ENCODE data around the gene TULP4. TPM values are rescaled to one million over a fixed set of nuclear protein-coding genes. Genes with fewer than 3 reads are reported as not detected.

Gene TULP4
- total RNA-seq, 1 donor from 2014 or later, result 406 TPM

DNA sequence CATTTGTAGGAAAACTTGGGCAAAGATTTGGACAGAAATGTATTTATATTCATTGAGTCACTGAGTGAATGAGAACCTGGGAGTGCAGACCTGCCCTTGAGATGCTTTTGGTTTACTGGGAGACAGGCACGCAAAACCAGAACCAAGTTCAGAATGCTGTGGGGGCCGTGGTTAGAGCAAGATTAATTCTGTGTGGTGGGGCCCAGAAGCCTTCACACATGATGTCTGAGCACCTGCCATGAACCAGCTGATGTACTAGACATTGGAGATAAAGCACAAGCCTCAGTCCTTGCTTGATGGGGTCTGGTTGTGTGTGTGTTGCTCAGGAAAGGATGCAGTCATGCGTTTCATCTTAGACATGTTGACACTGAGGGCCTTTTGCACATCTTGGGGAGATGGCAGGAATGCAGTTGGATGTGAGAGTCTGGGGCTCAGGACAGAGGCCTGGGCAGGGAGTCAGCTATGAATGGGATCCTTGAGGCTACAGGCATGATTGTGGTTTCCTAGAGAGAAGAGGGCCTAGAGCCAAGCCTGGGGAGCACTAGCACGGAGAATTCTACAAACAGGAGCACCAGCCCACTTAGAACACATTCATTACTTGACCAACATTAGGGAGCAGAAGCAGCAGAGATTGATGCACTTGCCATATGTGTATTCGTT, 133.3 kb downstream of the TULP4 start:
- Mint-ChIP-seq H3K9me3 (ENCODE audit: unreplicated experiment) (peaks cover 4% of the 10 kb centered on the region), H3K4me1 (ENCODE audit: low read depth, unreplicated experiment) (peaks cover 8% of the 10 kb centered on the region), H3K27ac (ENCODE audit: unreplicated experiment) (no peak overlapping the region), H3K27me3 (ENCODE audit: unreplicated experiment) (no peaks in the 10 kb centered on the region), H3K4me3 (ENCODE audit: unreplicated experiment) (no peak overlapping the region), H3K36me3 (ENCODE audit: unreplicated experiment) (peaks cover 4% of the 10 kb centered on the region)
- DNase-seq, result no peak
- TF ChIP-seq, protein P1, sequence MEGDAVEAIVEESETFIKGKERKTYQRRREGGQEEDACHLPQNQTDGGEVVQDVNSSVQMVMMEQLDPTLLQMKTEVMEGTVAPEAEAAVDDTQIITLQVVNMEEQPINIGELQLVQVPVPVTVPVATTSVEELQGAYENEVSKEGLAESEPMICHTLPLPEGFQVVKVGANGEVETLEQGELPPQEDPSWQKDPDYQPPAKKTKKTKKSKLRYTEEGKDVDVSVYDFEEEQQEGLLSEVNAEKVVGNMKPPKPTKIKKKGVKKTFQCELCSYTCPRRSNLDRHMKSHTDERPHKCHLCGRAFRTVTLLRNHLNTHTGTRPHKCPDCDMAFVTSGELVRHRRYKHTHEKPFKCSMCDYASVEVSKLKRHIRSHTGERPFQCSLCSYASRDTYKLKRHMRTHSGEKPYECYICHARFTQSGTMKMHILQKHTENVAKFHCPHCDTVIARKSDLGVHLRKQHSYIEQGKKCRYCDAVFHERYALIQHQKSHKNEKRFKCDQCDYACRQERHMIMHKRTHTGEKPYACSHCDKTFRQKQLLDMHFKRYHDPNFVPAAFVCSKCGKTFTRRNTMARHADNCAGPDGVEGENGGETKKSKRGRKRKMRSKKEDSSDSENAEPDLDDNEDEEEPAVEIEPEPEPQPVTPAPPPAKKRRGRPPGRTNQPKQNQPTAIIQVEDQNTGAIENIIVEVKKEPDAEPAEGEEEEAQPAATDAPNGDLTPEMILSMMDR (IDR thresholded peaks at IDR 0.05; ENCODE audit: partially characterized antibody, unreplicated experiment), result no peak

DNA sequence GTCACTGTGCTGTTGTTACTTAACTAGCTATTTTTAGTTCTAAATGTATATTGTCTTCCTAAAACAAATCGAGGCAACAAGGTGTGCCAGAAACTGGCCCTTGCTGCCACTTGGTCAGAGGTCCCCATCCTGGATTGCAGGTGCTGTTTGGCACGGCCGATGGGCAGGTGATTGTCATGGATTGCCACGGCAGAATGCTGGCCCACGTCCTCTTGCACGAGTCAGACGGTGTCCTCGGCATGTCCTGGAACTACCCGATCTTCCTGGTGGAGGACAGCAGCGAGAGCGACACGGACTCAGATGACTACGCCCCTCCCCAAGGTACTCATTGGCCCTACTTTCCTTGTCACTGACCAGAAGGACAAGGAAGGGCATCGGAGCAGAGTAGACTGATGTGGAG, 136.6 kb downstream of the TULP4 start:
- Mint-ChIP-seq H3K4me3 (ENCODE audit: unreplicated experiment) (no peak overlapping the region), H3K36me3 (ENCODE audit: unreplicated experiment) (no peaks in the 10 kb centered on the region), H3K9me3 (ENCODE audit: unreplicated experiment) (peaks cover 10% of the 10 kb centered on the region), H3K27ac (ENCODE audit: unreplicated experiment) (no peak overlapping the region), H3K27me3 (ENCODE audit: unreplicated experiment) (no peaks in the 10 kb centered on the region), H3K4me1 (ENCODE audit: low read depth, unreplicated experiment) (peaks cover 2% of the 10 kb centered on the region)
- TF ChIP-seq, protein P1 (IDR thresholded peaks at IDR 0.05; ENCODE audit: partially characterized antibody, unreplicated experiment), result no peak
- DNase-seq, result no peak

DNA sequence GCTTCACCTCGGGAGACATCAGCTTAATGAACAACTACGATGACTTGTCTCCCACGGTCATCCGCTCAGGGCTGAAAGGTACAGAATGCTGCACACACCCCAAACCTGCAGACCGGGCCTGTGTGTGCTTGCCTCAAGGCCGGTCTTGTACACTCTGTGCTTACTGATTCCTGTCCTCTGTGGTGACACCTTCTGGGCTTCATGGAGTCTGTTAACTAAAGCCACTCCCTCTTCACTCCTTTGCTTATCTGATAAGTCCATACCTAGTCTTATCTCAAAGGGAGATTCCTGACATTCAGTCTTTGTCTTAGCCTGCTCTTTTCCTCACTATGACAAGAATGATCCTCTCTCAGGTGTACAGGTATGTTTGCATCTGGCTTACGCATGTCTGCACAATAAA, 139.9 kb downstream of the TULP4 start:
- no peak overlapping the region for H3K4me3 Mint-ChIP-seq (ENCODE audit: unreplicated experiment)
- no peaks in the 10 kb centered on the region for H3K36me3 Mint-ChIP-seq (ENCODE audit: unreplicated experiment)
- no peak for DNase-seq
- H3K9me3 Mint-ChIP-seq (ENCODE audit: unreplicated experiment), result peaks cover 11% of the 10 kb centered on the region
- H3K27me3 Mint-ChIP-seq (ENCODE audit: unreplicated experiment), result peaks cover 2% of the 10 kb centered on the region
- H3K27ac Mint-ChIP-seq (ENCODE audit: unreplicated experiment), result no peak overlapping the region
- TF ChIP-seq, protein P1 (IDR thresholded peaks at IDR 0.05; ENCODE audit: partially characterized antibody, unreplicated experiment), result no peak
- peaks cover 2% of the 10 kb centered on the region for H3K4me1 Mint-ChIP-seq (ENCODE audit: low read depth, unreplicated experiment)

DNA sequence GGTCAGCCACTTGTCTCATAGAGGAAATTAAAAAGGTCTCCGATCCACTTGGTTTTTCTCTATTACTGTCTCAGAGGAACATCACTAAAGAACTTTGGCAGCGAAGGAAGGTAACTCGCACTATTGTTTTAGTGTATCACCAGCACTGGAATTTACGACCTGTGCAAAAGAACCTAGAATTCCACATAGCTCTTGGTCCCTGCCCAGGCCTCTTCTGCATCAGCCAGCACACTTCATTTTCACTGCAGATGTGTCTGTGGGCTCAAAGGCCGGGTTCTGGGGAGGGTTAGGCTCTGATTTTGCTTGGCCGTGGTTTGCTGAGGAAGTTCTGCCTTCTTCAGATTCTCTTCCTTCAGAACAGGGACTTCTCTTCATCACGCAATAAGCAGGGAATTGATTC, 144.9 kb downstream of the TULP4 start:
- Mint-ChIP-seq H3K4me3 (ENCODE audit: unreplicated experiment) (no peak overlapping the region), H3K4me1 (ENCODE audit: low read depth, unreplicated experiment) (peaks cover 3% of the 10 kb centered on the region), H3K9me3 (ENCODE audit: unreplicated experiment) (peaks cover 8% of the 10 kb centered on the region), H3K36me3 (ENCODE audit: unreplicated experiment) (no peaks in the 10 kb centered on the region), H3K27ac (ENCODE audit: unreplicated experiment) (no peak overlapping the region), H3K27me3 (ENCODE audit: unreplicated experiment) (peaks cover 2% of the 10 kb centered on the region)
- TF ChIP-seq, protein P1 (IDR thresholded peaks at IDR 0.05; ENCODE audit: partially characterized antibody, unreplicated experiment), result no peak
- no peak for DNase-seq

DNA sequence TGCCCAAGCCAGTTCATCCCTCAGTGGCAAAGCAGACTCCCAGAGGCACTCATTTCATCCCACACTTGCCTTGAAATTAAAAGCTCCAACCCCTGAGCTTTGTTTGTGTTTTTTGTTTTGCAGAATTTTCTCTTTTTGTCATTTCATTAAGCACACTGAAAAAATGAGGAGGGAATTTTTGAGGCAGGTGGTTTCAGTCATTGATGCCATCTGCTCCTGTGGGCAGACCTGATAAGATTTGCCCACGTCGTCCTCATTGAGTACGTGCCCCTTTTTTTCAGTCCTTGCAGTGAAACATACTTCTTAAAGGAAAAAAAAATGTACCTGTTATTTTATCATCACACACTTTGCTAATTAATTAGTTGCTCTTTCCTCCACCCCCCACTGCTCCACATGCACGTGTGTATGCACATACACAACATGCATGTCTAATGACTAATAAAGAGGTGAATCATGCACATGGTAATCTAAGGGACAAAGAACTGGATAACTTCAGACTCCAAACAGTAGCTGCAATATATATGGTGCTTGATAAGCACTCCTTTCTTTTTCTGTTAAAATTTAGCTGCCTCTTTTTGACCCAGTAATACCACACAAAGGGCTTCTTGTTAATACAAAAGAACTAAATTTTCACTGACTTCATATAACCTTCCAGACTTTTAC, 145.5 kb downstream of the TULP4 start:
- TF ChIP-seq, protein P1 (IDR thresholded peaks at IDR 0.05; ENCODE audit: partially characterized antibody, unreplicated experiment), result no peak
- DNase-seq, result no peak
- no peaks in the 10 kb centered on the region for H3K36me3 Mint-ChIP-seq (ENCODE audit: unreplicated experiment)
- H3K9me3 Mint-ChIP-seq (ENCODE audit: unreplicated experiment), result peaks cover 4% of the 10 kb centered on the region
- H3K27ac Mint-ChIP-seq (ENCODE audit: unreplicated experiment), result no peak overlapping the region
- peaks cover 3% of the 10 kb centered on the region for H3K4me1 Mint-ChIP-seq (ENCODE audit: low read depth, unreplicated experiment)
- no peak overlapping the region for H3K4me3 Mint-ChIP-seq (ENCODE audit: unreplicated experiment)
- H3K27me3 Mint-ChIP-seq (ENCODE audit: unreplicated experiment), result peaks cover 2% of the 10 kb centered on the region
